ENCODE measurements around the gene IZUMO1R.

- TF ChIP-seq CTCF (IDR thresholded peaks at IDR 0.05; ENCODE audit: low read depth, low read length, missing input control) (no peak), MAX (IDR thresholded peaks at IDR 0.05) (no peak), HNF4G (IDR thresholded peaks at IDR 0.05) (no peak)
Observed at GRCh38 chr11:94342250-94342649, 37.9 kb downstream of the IZUMO1R start.
